Stromal cell of bone marrow (primary cell): ENCODE measurements around the gene HDAC4.

Experiments
- DNase-seq: peaks from one replicate; pipeline ENCODE4 v3.0.0-alpha.2; 2012; ENCODE audit warnings: low read depth

The HDAC4 gene

DNA sequence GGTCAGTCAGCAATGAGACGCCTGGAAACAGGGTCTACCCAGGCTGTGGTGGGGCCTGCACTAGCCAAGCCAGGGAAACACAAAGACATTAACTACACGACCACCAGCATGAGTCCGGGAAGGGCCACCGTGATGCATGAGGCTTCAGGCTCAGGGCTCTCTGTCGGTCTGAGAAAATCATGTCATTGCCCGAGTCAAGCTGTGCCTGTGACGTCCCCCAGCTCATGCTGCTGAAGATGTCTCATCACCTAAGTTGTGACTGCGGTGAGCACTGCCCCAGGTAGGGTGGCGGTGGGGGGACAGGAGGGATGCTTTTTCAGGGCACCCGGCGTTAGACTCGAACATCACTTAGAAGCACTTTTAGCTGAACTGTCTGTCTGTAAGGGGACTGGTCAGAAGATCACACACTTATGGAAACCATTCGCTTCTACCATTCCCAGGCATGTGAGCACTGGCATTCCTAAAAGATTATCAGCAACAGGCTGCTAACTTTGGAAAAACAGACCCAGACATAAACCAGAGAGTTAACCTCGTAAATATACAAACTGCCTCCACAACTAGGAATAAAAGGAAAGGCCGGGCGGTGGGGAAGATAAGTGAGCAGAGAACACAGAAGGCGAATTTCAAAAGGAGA, 234.5 kb downstream of the HDAC4 start:
- no peak for DNase-seq

DNA sequence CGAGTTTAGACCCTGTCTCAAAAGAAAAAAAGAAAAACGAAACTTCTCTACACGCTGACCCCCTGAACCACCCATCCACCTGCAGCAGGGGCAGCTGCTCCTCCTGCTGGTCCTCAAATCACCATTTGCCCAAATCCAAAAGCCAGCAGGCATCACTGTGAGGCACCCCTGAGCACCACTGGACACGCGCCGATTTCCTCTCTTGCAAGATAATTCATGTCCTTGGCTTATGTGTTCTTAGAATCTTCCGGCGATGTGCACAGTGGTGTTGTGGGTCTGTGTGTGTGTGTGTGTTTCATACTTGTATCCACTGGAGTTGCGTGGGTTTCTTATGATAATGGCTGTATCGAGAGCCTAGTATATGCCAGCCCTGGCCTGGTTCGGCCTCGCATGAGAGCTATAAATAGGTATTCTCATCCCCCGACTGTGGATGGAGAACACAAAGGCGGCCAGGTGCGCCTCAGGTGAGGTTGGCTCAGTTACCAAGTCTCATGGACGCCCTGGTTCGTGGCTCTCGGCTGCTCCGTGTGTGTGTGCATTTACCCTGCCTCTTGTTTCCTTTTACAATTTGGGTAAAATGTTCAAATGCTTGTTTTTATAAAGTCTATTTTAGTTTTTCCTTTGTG, 235.5 kb downstream of the HDAC4 start:
- DNase-seq, result no peak

DNA sequence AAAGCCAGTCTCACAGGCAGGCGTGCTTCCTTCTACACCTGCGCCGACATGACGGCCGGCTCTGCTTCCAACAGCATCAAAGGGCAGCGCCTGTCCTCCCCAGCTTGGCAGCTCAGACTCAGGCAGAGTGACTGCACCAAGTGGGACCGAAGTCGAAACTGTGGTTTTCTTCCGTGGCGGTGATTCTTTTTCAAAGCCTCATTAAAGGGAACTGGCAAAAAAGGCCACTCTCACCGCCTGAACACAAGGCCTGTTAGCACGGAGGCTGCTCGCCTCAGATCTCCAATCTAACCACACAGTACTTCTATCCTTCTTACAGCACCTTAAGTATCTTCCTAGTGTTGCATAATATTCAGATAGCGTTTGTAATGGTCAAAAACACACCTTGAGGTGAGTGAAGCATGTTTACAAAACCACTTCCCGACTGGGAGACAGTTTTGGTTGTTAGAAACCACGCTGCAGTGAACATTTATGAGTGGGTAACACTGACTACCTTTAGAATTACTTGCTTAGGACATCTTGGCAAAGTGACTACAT, 236.4 kb downstream of the HDAC4 start:
- DNase-seq, result no peak

DNA sequence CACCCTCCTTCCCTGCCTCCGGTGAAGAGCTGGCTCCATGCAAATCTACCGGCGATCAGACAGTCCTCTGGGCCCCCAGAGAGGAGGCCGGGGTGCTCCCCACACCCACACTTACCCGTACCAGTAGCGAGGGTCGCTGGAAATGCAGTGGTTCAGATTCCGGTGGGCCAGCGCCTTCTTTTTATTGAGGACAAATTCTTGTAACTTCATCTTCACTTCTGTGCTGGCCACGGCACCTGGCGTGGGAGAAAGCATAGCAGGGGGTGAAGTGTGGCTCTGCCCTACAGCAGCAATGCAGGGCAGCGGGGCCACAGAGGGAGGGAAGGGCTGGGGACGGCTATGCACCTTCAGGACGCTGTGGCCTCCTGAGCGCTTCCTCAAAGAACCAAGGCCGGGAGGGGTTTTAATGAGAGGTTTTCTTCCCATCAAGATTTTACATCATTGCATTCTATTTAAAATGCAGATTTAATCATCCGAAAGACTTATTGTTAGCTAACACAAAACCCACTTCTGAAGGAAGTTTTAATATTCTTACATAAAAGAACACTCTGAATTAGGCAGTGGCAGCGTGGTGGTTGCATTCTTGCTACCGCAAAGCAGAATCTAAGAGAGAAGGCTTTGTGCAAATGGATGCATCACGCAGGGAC, 237.0 kb downstream of the HDAC4 start:
- no peak for DNase-seq

DNA sequence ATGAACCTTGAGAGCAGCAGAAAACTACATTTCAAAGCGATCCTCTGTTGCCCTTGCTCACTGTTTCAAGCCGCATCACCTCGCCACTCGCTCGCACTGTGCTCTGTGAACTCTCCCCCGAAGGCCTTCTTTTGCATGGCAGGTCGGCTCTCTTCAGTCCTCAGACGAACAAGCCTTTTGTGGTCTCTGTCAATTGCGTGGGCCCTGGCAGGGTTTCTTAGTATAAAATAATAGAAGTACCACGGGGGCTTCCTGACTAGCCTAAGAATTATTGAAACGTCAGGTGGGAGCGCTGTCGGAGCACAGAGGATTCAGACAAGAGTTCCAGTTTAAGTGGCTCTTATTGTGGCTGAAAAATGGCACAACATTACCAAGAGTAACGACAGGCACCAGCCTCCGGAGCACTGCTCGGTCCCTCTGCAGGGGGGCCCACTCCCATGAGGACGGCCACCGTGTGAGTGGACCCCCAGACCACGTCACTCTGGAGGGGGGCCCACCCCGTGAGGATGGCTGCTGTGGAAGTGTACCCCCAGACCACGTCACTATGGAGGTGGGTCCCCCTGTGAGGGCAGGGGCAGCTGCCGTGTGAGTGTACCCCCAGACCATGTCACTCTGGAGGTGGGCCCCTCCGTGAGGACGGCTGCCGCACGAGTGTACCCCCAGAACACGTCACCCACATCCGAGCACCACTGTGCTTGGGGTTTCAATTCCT, 237.7 kb downstream of the HDAC4 start:
- DNase-seq, result no peak

DNA sequence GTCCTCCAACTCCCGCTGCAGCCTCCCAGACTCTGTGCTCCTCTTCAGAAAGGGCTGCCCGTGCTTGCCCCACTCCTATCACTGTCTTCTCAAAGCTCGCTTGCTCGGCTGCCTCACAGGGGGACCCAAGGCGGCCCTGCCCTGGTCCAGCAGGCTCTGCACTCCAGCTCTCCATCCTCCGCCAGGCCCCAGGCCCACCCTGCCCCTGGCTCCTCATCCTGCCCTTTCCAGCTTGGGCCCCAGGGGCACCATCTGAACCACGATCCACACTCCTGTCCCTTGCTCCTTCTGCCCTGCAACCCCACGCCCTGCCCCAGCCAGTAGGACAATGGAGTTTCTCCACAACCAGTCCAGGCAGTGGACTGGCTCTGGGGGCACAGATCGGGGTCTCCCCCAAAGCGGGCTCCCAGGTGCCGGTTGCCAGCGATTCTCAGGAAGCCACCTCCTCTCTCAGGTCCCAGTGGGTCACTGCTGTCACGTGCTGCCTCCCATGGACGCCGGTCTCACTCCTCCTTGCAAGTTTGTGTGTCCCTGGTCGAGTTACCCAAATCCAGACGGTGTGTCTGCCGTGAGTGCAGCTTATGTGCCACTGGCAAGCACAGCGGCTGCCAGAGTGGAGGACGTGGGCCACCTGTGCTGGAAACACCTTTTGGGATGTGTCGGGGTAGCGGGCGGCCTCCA, 238.5 kb downstream of the HDAC4 start:
- no peak for DNase-seq

DNA sequence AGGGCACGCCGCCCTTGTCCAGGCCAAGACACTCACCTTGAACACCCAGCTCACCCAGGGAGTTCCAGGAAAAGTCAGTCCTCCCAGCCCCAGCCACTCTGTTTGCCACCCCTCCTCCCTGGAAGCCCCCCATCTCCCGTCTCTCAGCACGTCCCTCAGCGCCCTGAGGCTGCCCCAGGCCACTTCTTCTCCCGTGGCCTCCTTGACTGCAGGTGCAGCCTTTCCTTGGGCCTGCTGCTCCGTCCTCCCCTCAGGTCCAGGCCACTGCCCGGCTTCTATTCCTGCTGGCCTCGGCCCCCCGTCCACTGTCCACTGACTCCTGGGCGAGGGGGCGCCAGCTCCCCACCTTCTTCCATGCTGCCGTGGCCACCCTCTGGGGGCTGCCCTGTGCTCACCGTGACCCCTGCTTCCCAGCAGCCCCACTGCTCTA, 239.1 kb downstream of the HDAC4 start:
- no peak for DNase-seq

DNA sequence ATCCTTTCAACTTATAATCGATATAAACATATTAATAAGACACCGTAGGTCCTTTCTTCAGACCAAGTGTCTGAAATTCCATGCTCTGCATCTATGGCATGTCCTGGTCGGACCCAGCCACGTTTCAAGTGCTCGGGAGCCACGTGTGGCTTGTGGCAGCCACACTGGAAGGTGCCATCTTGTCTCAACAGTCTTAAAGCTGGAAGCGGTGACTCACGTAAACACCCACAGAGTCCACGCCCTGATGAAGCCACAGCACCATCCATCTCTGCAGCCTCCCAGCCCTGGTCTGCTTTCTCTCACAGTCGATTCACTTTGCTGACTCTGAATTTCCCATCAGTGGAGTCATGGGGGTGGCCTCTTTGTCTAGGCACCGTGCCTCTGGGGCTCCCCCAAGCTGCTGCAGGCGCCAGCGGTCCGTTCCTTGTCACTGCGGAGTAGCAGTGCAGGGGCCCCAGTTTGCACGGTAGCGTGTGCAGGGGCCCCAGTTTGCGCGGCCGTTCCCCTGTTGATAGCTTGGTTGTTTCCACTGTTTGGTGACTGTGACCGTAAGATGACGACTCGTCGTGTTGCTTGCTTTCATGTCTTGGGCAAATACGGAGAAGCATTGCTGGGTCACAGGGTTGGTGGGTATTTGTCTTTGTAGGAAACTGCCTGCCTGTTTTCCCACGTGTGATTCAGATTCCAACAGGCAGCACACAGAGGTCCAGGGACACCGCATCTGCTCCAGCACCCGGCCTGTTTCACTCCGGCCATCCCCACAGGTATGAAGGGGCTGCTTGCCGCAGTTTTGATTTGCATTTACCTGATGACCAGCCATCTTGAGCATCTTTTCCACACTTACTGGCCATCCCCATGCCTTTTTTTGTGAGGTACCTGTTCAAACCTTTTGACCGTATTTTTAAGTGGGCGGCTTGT, 240.3 kb downstream of the HDAC4 start:
- DNase-seq, result no peak

DNA sequence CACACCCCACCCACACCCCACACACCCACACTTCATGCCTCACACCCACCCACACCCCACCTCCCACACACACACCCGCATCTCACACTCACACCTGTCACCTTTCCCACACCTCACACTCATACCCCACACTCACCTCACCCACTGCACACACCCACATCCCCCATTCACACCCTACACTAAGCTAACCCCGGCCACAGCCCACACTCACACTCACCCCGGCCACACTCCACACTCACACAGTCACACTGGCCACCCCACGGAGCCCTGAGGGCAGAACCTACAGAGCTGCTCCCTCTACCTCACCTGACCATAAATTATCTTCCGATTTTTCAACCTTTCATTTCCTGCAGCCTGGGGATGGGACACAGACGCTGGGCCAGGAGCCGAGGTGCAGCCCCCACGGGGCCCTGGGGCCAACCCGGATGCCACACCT, 241.3 kb downstream of the HDAC4 start:
- DNase-seq, result no peak

DNA sequence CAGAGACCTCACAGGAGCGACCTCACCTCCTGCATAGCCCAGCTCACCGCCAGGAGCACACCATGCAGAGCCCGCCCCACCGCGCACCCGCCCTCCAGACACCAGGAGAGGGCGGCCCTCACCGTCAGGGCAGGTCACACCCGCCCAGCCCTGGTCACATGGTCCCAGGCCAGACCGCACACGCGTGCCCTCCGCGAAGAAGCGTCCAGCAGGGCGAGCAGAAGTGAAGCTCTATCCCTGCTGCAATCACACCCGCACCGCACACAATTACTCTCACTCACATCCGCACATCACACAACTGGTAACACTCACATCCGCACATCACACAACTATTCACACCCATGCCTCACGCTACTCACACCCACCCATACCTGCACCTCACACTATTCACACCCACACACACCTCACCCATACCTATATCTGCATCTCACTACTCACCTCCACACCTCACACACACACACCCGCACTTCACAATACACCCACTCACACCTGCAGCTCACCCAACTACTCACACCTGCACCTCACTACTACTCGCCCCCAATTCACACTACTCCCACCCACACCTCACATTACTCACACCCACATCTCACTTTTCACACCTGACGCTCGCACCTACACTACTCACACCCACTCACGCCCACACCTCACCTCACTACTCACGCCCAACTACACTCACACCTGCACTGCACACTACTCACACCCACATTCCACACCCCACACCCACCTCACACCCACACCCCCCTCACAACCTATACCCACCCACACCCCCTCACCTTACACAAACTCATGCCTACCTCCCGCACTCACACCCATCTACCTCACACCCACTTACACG, 242.0 kb downstream of the HDAC4 start:
- no peak for DNase-seq

DNA sequence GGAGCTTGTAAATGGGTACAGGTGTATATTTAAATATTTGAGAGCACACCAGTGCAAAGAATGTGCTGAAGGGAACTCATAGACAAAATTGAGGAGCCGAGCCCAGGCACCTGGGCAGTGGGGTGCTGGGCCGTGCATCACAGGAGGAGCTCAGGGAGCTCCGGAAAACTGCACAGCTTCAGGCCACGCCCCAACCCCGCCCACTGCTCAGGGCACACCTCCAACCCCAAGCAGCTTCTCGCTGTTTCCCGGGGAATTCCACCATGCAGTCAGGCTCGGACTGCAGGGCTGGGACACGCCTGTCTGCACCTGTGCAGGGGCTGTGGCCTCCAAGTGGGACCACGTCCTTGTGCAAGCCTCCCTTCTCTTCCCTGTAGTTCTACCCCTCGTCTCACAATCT, 243.0 kb downstream of the HDAC4 start:
- DNase-seq, result no peak

DNA sequence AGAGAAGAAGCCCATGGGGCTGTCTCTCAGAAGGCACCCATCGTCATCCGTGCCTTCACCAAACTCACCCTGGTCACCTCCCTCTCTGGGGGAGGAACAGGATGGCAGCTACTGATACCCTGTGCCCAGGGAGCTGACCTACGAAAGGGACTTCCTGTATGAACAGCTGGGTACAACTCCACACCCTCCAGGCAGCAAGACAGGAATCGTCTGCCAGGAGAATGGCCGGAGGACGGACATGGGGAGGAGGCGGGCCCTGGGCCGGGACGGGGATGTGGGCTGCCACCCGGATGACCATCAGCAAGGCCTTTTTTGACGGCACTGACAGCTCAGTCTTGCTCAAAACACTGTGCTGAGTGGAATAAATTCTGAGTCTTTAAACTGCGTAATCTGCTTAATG, 243.6 kb downstream of the HDAC4 start:
- DNase-seq, result no peak

DNA sequence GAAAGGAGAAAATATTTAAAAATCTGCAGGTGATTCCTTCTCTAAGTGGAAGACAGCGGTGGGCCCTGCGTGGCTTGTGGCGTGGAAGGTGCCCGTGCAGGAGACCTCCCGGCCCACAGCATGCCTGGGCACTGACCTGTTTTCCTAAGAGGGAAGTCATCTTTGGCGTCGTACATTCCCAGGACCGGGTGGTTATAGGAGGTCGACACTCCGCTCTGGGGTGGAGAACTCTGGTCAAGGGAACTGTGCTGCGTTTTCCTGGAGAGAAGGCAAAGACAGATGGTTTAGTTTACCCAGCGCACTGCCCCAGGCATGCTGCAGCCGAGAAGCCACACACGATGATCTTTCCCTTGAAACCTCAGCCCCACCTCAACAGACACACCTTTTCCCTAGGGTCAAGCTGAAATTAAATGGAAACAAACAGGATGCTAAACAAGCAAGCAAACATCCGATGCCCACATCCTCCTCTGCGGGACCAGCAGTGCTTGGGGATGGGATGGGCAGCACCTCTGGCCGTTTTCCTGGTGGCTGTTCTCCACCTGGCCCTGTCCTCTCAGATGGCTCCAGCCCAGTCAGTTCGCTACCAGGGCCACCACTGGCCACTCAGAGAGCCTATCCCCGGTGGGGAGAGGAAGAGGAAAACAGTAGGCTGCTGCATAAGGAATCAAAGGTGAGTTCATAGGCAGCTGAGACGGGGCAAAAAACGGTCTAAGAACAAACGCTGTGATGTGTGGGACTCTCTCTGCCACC, 244.1 kb downstream of the HDAC4 start:
- no peak for DNase-seq

DNA sequence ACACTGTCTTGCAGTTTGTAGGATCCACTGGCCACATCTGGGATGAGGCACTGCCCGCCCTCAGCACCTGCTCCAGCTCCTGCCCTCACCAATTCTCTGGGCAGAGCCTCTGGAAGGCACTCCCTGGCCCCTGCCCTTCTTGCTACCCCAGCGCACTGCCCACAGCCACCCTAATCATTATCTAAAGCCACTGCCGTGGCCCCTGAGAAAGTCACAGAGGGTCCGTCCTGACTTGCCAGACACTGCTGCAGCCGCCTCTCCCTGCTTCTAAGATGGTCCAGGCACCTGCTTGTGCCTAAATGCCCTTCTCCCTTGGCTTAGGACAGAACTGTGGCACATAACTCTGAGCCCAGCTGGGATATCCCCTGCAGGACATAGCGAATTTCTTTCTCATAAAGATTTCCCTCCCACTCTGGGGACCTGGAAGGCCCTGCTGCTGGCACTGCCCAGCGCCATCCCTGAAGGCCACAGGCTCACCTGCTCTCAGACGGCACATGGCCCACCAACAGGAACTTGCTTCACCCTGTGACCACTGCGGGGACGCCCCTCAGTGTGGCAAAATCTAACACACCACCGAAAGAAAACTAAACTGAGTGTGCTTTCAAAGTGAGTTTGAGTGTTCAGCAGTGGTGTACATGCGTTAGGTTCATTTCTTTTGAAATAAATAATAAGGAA, 244.9 kb downstream of the HDAC4 start:
- no peak for DNase-seq

DNA sequence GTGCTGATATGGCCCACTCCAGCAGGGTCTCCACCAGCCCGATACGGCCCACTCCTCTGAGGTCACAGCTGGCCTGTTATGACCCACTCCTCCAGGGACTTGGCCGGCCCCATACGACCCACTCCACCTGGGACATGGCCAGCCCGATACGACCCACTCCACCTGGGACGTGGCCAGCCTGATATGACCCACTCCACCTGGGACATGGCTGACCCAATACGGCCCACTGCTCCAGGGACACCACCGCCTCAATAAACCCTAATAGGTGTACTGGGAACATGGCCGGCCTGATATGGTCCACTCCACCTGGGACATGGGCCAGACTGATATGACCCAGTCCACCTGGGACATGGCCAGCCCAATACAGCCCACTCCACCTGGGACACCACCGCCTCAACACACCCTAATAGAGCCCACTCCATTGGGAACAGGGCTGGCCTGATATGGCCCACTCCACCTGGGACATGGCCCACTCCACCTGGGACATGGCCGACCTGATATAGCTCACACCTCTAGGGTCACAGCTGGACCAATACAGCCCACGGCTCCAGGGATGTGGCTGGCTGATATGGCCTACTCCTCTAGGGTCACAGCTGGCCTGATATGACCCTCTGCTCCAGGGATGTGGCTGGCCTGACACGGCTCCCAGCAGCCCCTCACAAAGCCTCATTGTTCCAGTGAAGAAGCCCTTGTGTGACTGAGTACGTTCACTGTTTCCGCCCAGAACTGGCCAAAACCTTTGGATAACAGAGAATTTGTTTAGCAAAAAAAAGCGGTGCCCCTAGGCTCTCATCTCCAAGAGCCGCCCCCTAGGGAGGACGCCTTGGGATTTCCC, 245.6 kb downstream of the HDAC4 start:
- DNase-seq, result no peak

DNA sequence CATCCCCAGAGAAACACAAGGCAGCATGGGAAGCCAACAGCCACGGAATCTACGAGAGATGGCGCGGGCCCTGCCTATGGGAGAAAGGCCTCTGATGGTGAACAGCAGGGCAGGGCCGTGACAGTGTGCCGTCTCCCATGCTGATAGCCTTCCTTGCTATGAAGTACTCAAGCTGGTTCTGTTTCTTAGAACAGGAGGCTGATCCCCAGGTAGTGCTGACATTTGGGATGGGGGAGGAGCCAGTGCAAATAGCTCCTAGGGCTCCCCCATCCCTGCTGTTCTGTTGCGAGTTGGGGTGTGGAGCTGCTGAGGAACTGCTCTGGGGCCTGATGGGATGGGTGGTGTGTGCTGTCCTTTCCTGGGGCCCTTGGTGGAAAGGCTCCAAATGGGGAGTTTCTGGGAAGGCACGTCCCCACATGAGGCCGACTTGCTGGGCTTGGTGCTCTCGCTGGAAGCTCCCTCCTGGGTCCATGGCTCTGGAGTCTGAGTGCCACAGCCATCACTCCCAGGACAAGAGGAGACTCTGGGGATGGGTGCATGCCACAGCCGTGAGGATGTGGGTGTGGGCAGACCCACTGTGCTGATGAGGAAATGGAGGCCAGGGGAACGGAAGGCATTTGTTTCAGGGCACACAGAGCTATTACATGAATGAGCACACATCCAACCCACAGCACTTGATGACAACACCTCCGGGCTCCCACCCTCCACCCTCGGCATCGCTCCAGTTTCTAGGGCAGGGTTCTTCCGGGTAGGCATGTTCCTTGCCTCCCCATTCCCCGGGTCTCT, 246.8 kb downstream of the HDAC4 start:
- DNase-seq, result no peak

DNA sequence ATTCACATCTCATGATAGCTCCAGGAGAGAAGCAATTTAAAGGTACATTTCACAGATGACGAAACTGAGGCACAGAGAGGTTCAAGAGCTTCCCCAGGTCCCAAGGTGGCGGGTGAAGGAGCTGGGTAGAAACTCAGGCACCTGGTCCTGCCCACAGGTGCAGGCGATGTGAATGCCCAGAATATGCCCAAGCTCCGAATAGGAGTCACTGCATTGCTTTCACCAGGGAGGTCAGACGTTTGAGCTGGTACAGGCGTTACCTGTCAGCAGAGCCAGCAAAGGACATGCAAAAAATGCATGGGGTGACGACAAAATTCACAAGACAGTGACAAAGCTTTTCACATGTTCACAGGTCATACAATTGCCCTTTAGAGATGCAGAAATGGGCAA, 247.9 kb downstream of the HDAC4 start:
- no peak for DNase-seq
